Kasumi-1 (cell line): Measurements from ENCODE around the gene ACAA2.

Experiments
- DNase-seq, 2 experiments: peaks; one replicate each; lab custom pipeline; 2025; lab: John Stamatoyannopoulos, UW

Gene ACAA2

GRCh38 chr18:49813319-49814146 is at the start of gene ACAA2:
Gene ACAA2, minus strand, starts transcription at chr18:49813533. Its CDS starts 49 bp downstream, at chr18:49813484.
- peak; percentile 81 to 85 for DNase-seq

- DNase-seq, result no peak
Observed at GRCh38 chr18:49862656-49863385, 49.5 kb upstream of the ACAA2 start.

GRCh38 chr18:49861659-49862058 is 48.3 kb upstream of the ACAA2 start:
- peak; percentile 24 to 34 for DNase-seq

GRCh38 chr18:49859725-49860124 is 46.4 kb upstream of the ACAA2 start:
- no peak for DNase-seq

GRCh38 chr18:49859021-49859359 is 45.7 kb upstream of the ACAA2 start:
- no peak for DNase-seq

- DNase-seq, result peak; percentile 51 to 60
Observed at GRCh38 chr18:49858309-49859020, 45.1 kb upstream of the ACAA2 start.

- DNase-seq, result no peak
Observed at GRCh38 chr18:49857708-49858107, 44.4 kb upstream of the ACAA2 start.

- DNase-seq, result no peak
Observed at GRCh38 chr18:49856496-49856895, 43.2 kb upstream of the ACAA2 start.

GRCh38 chr18:49855711-49856415 is 42.5 kb upstream of the ACAA2 start:
- no peak for DNase-seq

GRCh38 chr18:49854681-49855080 is 41.3 kb upstream of the ACAA2 start:
- DNase-seq, result no peak

GRCh38 chr18:49853436-49853835 is 40.1 kb upstream of the ACAA2 start:
- DNase-seq, result no peak

GRCh38 chr18:49853011-49853410 is 39.7 kb upstream of the ACAA2 start:
- DNase-seq, result no peak

GRCh38 chr18:49851624-49852023 is 38.3 kb upstream of the ACAA2 start:
- DNase-seq, result no peak

GRCh38 chr18:49850636-49851035 is 37.3 kb upstream of the ACAA2 start:
- no peak for DNase-seq

- no peak for DNase-seq
Observed at GRCh38 chr18:49849331-49850217, 36.2 kb upstream of the ACAA2 start.

GRCh38 chr18:49848115-49848514 is 34.8 kb upstream of the ACAA2 start:
- no peak for DNase-seq

GRCh38 chr18:49847524-49847923 is 34.2 kb upstream of the ACAA2 start:
- no peak for DNase-seq

GRCh38 chr18:49846718-49847470 is 33.6 kb upstream of the ACAA2 start:
- DNase-seq, result no peak

- no peak for DNase-seq
Observed at GRCh38 chr18:49846361-49846662, 33.0 kb upstream of the ACAA2 start.

GRCh38 chr18:49845629-49846360 is 32.5 kb upstream of the ACAA2 start:
- no peak for DNase-seq
